CD4-positive, alpha-beta T cell treated with Interleukin-12 subunit alpha and Interleukin-12 subunit beta, for 1 hour (primary cell): ENCODE measurements around the gene TRIP4.

Source experiments
- DNase-seq: peaks from one replicate; pipeline ENCODE4 v3.0.0-alpha.2; 2020

The TRIP4 gene

DNA sequence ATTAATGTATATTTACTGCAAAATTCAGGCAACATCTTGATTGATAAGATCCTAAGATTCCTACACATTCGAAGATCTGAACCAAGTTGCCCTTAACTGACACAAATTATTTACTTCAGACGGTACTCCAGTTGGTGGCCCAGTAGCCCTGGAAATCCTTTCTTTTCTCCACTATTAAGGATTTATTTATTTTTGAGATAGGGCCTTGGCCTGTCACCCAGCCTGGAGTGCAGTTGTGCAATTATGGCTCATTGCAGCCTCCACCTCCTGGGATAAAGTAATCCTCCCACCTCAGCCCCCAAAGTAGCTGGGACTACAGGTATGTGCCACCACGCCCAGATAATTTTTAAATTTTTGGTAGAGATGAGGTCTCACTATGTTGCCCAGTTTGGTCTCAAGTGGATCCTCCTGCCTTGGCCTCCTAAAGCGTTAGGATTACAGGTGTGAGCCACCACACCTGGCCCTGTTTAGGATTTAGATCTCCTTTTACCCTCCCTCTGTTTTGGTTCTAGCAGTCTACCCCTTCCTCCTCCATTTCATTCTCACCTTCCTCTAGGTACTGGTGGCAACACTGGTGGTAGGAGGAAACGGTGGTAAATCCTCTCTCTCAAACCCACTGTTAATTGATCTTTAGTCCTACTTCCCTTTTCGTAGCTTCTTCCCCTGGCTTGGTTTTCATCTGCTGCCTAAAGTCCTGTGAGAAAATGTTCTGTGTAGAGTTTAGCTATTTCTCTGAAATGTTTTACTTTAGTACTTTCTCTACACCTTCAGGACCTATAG, 60.1 kb downstream of the TRIP4 start:
- no peak for DNase-seq

DNA sequence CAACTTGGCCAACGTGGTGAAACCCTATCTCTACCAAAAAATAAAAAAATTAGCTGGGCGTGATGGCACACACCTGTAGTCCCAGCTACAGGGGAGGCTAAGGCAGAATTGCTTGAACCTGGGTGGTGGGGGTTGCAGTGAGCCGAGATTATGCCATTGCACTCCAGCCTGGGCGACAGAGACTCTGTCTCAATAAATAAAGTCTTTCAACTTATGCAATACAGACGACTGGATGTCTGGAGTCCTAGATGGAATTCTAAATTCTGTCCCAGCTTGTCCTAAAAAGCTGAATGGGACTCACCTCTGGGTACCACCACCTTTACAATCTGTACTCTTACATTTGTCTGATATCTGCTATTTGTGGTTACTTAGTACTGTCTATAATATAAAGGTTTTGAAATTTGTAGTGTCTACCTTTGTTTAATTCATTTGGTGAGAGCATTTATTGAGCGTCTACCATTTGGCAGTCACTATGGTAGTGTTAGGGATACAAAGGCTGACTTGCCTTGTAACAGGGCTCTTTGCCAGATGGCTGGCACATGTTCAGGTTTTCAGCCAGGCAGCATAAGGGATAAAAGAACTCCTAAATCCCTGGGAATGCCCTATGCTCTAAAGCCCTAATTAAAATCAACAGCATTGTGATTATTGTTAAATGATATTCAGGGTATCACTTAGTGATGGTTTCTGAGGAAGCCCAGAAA, 65.5 kb downstream of the TRIP4 start:
- DNase-seq, result no peak

DNA sequence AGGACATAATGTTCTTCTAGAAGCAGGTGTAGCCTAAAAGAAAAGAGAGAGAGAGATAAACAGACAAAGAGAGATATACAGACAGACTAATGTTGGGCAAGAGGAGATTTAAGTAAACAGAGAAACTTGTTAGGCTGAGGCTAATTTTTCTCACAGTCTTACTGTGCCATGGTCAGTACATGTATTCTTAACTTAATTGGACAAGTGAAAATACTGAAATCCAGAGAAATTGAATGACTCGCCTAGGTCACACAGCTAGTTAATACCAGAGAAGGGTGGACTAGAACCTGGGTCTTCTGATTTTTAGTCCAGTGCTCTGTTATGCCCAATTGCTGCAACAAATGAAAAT, 66.0 kb downstream of the TRIP4 start:
- no peak for DNase-seq

DNA sequence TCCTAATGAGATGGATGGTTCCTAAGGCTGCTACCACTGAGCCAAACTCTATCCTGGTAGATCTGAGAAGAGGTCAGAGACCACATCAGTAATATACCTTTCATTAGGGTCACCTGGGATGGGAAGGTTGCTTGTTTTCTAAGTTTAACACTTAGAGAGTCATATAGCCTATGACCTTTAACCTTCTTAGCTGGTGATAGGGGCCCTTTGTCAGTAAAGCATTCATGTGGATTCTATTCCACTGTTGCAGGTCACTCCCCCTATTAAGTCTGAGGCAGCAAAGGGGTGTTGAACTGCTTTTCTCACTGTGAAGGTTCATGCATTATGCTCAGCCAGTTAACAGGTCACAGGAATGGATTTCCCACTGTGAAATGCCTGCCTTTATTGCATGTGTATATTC, 66.6 kb downstream of the TRIP4 start:
- no peak for DNase-seq

DNA sequence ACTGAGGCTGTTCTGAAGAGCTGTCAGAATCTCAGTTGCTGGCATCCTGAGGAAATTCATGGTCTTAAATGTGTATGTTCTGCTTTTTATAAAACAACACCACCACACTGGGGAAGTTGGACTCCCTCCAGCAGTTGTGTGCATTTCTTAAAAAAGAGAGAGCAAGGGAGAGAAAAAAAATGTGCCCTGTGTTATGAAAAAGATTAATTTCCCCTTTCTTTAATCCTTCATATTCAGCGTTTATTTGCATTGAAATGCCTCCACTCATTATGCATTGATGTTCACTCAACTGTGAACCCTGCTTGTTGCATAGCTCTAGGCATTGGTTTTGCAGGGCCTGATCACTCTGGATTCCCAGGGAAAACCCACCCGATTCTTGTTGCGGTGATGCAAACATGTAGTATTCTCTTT, 68.3 kb downstream of the TRIP4 start:
- no peak for DNase-seq

DNA sequence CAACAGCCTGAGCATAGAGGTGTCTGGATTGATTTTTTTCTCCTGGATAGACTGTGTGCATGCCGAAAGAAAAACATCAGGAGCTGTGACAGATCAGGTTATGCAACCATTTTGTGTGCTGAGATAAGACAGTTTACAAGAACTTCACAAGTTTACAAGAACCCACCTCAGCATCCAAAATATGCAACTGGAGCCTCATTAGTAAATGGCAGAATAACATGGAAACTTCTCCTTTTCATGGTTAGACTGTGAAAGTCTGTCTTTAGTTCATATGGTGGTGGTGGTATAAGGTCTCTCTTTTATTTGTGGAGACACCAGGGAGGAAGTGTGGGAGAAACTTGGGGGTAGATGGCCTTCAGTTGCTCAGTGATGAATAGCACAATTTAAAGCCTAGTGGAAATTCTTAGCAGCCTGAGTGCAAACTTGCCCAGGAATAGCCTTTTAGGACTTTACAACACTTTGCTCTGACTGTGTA, 69.0 kb downstream of the TRIP4 start:
- DNase-seq, result no peak

DNA sequence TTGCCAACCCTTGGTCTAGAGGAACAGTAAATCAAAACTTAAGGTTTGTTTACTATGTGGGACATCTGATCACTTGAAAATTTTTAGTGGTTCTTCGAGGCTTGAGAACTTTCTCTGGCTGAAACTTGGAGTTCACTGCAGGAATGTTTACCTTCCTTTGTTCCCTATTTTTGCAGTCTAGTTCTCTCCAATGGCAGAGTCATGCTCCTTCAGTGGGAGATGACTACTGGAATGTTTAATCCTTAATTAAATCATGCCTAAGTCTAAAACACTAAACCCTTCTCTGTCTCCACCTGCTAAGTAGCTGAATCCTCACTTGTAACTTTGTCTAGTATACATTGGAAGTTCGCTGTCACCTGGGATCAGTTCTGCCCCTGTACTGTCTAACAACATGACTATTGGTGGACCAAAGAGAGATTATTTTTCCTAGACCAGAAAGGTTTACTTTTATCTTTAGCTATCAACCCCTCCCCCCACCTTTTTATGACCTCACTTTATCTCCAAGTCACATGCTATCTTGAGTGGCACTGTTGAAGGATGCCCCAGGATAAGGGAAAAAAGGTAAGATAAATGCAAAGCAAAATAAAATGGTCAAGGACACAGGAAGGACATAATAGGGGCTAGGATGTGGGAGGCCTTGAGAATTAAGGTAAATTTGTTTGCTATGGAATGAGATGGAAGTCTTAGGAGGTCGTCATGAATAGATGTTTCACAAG, 71.6 kb downstream of the TRIP4 start:
- no peak for DNase-seq

DNA sequence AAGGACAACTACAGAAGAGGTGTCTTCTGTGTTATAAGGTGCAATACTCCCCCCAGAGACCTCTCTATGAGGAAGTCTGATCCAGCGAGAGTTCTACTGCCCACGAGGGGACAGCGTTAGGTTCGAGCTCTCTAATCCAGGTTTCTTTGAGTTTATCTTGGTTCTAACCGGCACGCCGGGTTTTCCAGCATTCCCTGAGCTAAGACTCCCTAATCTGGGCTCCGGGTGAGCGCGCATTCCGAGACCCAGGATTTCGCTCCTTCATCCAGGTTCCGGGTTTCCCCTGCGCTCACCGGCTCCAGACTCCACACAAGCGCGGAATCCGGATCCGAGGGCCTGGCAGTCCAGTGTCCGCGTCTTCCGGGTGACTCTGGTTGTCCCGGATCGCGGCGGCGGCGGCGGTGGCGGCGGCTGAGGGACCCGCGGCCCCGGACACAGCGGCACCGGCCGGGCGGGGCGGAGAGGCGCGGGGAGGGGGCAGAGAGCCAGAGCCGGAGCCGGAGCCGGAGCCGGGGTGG, 72.6 kb downstream of the TRIP4 start, which contains the start of gene ZNF609:
ZNF609 (plus strand) TSS at position 373 of the 518 bp plus-strand sequence. CDS start 38,842 bp downstream, outside the sequence.
- peak; percentile 92 for DNase-seq

DNA sequence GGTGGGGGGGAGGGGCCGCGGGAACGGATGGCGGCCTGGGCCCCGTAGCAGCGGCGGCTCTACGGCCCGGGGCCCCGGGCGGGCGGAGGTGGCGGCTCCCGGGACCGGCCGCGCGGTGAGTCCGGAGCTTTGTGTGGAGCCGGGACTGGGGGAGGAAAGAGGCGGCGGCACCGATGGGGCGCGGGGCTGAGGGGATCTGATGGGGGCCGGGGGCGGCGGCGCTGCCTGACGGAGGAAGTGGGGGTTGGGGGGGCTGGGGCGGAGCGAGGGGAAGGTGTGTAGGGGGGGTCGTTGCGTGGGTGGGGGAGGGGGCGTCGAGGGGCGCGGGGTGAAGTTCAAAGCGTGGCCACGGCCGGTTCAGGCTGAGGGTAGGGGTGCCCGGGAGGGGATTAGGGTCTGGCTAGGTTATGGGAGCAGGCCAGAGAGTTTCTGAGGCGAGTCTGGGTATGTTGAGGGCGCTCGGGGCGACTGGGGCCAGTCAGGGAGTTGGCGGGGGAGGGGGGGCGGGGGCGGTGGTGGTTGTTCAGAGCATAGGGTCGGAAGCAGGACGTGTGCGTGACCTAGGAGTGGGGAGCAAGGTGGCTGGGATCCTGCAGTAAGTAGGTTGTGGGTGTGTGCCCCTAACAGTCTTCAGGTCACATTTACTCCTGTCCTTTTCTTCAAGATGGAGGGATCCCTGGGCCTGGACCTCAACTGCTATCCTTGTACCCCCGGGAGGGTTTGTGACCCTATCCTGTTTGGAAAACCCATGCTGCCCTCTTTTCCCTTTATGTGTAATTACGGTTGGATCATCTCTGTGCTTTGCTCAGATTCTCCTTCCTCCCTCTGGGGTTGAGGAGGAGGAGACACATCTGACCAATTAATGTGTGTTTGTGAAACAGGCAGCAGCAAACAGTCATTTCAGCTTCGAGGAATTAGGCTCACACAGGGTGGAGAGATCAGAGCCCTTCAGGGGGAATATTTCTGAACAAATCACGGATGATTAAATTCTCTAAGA, 73.4 kb downstream of the TRIP4 start:
- peak; percentile 34 for DNase-seq

DNA sequence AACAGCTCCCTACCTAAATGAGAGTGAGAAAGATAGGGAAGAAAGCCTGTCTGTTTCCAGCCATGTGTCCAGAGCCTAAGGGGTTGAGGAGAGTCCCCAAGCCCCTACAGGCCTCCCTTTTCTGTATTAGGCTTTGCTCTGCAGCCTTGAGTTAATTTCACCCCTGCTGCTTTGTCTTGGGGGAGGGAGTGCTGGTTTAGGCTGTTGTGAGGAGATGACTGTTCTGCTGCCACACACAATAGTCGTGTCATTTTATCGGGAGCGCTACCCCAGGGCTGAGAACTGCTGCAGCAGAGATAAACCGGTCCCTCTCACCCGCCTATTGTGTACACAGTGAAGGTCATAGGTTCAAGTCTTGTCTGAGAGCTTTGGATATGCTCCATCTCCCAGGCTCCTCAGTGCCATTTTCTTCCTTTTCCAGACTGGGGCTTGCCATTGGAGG, 74.1 kb downstream of the TRIP4 start:
- no peak for DNase-seq

DNA sequence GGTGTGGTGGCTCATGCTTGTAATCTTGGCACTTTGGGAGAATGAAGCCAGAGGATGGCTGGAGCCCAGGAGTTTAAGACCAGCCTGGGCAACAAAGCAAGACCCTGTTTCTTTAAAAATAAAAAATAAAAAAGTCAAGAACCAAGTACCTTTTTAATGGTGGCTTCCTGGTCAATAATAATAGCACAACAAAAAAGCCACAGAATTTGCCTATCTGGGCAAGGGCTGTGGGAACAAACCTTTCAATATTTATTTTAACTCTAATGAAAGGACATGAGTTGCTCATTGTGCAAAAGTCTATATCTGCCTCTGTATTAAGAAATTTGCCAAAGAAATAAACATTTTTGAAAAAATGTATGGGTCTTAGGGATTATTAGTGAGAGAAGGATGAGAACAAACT, 74.9 kb downstream of the TRIP4 start:
- DNase-seq, result no peak

DNA sequence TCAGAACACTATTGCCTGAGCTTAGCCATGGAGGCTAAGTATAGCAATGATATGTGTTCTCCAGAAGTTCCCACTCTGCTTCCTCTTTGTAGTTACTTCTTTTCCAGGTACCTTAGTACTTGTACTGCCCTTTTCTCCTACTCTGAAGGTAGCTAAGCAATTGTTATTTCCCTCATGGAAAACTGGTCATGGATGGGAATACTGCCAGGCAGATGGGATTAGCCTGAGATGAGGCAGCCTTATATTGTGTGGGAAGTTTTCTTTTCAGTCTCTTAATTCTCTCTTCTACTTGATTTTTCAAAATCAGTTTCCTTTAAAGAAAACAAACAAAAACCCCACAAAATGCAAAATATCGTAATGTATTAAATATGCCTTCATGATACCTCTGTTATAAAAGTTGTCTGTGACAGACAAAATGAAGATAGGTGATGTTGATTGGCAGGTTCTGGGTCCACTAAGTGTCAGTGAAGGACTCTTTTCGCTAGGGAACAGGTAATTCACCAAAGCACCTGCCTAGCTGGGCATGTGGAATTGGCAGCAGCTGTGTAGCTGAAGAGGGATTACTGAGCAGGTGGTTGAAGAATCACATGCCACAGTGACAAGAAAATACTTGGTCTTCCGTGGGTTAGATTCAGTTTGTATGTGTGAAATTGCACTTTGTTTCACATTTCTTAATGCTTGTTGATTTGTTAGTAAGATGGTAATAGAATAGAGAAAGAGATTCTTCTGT, 76.8 kb downstream of the TRIP4 start:
- DNase-seq, result no peak

DNA sequence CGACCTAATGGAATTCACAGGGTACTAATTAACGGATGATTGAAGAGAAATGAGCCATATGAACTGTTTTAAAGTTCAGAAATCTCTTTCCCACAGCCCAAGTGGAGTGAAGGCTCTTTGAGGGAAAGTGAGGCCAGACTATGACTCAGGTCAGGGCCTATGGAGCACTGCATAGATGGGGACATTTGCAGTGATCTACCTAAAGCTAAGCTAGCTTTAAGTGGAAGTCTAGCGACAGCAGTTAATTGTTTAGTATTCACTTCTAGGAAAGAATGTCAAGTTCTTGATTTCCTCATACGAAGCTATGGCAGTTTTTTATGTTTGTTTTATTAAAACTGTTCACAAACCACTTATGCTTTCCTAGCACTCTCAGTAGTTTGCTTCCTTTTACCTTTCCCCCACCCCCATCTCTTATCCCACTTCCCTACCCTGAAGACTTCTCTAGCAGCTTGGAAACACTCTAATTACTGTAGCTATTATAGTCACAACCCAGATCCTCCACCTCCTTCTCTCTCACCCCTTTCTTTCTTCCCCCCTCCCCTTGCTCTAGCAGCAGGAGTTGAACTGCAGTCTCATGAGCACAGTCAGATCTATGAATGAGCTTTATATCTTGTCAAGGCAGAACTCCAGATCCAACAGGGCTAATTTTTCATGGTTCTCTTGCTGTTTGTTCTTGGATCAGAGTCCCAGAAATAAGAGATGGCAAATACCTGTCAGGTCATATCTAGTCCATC, 78.9 kb downstream of the TRIP4 start:
- DNase-seq, result no peak

DNA sequence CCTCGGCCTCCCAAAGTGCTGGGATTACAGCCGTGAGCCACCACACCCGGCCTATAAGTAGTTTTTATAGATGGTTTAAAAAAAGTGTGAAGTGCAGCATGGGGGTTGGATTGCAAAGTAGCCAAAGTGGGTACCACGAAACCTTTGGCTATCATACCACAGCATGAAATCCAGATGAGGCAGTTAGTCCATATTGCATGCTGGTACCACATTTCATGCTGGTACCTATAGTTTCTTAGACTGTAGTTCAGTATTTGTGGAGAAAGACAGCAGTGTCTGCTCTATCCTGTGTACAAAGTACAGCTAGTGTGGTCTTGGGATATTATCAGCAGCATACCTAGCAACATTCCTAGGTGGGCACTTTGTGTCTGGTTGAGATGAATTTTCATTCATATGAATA, 84.5 kb downstream of the TRIP4 start:
- DNase-seq, result no peak

DNA sequence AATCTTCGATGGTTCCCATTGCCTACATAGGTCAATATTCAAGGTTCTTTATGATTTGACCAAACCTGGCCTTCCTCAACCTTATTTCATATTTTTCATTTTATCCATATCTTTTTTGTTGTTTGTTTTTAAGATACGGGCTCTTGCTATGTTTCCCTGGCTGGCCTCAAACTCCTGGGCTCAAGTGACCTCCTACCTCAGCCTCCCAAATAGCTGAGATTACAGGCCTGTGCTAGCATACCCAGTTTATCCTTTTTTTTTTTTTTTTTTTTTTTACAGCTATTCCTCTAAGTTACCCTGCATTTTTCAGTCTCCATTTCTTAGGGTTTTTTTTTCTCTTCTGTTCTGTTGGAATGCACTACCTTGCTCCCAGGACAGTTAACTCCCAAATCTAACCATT, 87.2 kb downstream of the TRIP4 start:
- DNase-seq, result no peak

DNA sequence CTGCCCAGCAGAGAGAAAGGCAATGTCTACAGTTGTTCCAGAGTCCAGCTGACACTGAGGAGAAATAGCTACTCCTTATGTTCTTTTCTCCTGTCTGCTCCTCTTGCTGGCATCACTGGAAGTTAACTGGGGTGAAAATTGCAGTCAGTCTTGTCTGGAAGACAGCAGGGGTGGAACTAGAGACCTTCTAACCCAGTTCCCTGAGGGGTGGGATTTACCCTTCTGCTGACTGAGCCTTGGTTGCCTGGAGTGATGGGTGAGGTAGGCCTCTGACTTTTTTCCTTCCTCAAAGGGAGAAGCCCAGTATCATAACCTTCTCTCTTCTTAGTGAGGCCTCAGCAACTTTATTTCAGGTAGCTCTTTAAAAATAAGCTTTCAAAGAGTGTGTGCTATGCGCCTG, 88.9 kb downstream of the TRIP4 start:
- DNase-seq, result no peak

DNA sequence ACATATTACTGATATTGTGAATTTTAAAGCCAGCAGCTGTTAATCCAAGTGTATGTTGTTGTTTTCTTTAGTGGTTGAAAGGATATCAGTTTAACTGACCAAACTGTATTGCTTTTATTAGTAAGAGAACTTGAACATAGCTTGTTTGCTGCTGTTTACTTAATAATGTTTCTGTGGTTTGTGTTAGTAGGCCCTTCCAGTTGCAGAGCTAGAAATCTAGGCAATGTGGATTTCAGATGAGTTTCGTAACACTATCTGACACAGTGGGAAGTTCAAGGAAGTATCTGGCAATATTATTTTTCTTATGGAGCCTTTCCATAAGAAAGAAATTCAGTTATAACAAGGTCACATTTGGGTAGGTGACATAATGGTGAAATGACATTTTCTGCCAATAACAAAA, 91.2 kb downstream of the TRIP4 start:
- DNase-seq, result no peak

DNA sequence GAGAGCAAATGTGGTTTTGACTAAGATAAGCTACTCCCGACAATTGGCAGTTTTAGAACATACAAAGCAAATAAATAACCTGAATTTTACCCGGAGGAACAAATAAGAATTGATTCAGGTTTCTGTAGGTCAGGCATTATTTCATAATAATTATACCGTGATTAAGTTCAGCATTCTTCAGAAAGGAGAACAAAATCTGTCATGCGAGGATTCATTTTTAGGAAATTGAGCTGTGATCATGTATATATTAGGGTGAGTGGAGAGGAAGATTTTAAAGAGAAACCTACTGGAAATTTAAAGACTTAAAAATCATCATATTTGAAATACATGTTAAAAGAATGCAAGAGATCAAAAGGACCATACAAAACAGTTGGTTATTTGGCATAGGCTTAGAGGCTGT, 93.3 kb downstream of the TRIP4 start:
- no peak for DNase-seq

DNA sequence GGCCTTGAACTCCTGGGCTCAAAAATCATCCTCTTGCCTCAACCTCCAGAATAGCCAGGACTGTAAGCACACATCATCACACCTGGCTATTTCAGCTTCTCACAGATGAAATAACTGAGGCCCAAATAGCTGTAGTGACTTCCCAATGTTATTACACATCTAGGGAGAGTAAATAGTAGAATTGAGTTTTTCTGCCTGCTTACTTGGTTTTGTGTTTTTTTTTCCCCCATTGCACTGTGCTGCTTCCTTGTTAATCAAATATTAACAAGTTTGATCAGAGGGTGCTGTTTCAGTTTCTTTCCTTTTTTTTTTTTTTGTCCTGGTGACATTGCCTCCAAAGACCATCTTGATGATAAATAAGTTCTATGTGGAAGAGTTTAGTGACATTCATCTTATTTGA, 96.1 kb downstream of the TRIP4 start:
- DNase-seq, result no peak

DNA sequence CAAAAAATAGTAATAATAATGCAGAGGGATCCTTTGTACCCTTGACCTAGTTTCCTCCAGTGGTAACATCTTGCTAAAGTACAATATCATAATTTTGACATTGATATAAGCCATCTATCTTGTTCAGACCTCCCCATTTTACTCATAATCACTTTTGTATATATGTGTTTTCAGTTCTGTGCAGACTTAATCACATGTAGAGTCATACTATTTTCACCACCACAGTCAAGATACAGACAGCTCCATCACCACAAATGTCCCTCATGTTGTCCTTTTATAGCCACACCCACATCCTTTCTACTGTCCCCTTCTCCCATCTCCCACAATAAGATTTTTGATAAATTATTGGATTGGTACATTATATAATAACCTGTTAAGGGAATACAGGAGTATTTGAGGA, 98.2 kb downstream of the TRIP4 start:
- DNase-seq, result no peak
